ENCODE data around the gene TGFBR3L.
A peak's percentile ranks its signal among the peaks of the same experiment; 100 is the strongest.

The TGFBR3L gene

GRCh38 chr19:7904074-7905020, 10.3 kb upstream of the TGFBR3L start:
- peak; percentile 7 for DNase-seq (ENCODE audit: low spot score)

- DNase-seq (ENCODE audit: low spot score): no peak
Measured at GRCh38 chr19:7905268-7905667, 9.4 kb upstream of the TGFBR3L start.

GRCh38 chr19:7905859-7906258, 8.8 kb upstream of the TGFBR3L start:
- no peak for DNase-seq (ENCODE audit: low spot score)

GRCh38 chr19:7907122-7907521, 7.5 kb upstream of the TGFBR3L start:
- no peak for DNase-seq (ENCODE audit: low spot score)

- DNase-seq (ENCODE audit: low spot score): no peak
Measured at GRCh38 chr19:7907544-7907943, 7.1 kb upstream of the TGFBR3L start.

- DNase-seq (ENCODE audit: low spot score): no peak
Measured at GRCh38 chr19:7908078-7908699, 6.4 kb upstream of the TGFBR3L start.

- no peak for DNase-seq (ENCODE audit: low spot score)
Measured at GRCh38 chr19:7908742-7909461, 5.7 kb upstream of the TGFBR3L start.

GRCh38 chr19:7909471-7910067, 5.1 kb upstream of the TGFBR3L start:
- no peak for DNase-seq (ENCODE audit: low spot score)

GRCh38 chr19:7910321-7911161, 4.1 kb upstream of the TGFBR3L start:
- DNase-seq (ENCODE audit: low spot score): no peak

GRCh38 chr19:7911508-7912143, 3.0 kb upstream of the TGFBR3L start:
- DNase-seq (ENCODE audit: low spot score): no peak

- DNase-seq (ENCODE audit: low spot score): no peak
Measured at GRCh38 chr19:7912144-7912696, 2.4 kb upstream of the TGFBR3L start.

GRCh38 chr19:7912697-7913564, 1.7 kb upstream of the TGFBR3L start:
- DNase-seq (ENCODE audit: low spot score): no peak

- DNase-seq (ENCODE audit: low spot score): no peak
Measured at GRCh38 chr19:7913652-7914051, 978 bp upstream of the TGFBR3L start.

- no peak for DNase-seq (ENCODE audit: low spot score)
Measured at GRCh38 chr19:7914099-7914498, 531 bp upstream of the TGFBR3L start.

- no peak for DNase-seq (ENCODE audit: low spot score)
Measured at GRCh38 chr19:7915250-7916102, 846 bp downstream of the TGFBR3L start.

- DNase-seq (ENCODE audit: low spot score): no peak
Measured at GRCh38 chr19:7916103-7916954, 1.7 kb downstream of the TGFBR3L start.

- no peak for DNase-seq (ENCODE audit: low spot score)
Measured at GRCh38 chr19:7916955-7917266, 2.3 kb downstream of the TGFBR3L start.

Data from COLO829 (cell line).